NCI-H187 treated with DMSO at 0.1 percent for 48 hours (cell line): Measurements from ENCODE around the gene ARL15.

Experiments
- DNase-seq: peaks from one replicate; lab custom pipeline; 2025; lab: John Stamatoyannopoulos, UW

ARL15 gene

DNA sequence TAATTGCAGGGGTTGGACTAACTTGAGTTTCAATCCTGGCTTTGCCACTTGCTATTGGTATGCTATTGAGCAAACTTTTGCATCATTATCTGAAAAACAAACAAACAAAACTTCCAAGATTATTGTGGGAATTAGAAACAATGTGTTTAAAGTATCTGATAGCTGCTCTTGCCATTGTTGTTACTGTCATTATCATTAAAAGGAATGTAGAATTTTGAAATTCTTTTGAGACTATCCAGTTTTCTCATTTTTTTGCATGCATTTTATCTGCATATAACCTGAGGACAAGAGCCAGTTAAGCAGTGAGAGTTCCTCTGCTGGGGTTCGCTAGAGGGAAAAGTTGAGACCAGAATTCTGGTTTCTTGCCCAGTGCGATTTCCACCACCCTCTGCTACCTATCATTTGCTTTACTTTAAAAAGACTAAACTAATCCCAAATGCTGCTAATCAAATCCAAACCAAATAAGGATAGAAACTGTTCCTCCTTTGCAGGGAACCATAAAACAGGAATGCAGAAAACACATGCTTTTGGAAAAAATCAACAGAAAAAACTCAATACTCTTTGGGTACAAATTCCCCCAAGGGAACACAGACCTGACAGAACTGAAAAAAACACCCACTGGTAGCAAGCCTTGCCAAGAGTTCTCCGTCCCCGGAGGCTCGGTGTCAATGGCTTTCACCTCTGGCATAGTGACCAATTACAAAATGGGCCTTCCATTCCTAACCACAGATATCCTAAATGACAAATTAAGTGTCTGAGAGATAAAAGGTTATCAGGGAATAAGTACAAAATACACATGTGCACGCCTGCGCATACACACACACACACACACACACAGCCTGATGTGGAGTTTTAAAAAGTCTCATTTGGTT is 373.7 kb downstream of the ARL15 start:
- DNase-seq: no peak

DNA sequence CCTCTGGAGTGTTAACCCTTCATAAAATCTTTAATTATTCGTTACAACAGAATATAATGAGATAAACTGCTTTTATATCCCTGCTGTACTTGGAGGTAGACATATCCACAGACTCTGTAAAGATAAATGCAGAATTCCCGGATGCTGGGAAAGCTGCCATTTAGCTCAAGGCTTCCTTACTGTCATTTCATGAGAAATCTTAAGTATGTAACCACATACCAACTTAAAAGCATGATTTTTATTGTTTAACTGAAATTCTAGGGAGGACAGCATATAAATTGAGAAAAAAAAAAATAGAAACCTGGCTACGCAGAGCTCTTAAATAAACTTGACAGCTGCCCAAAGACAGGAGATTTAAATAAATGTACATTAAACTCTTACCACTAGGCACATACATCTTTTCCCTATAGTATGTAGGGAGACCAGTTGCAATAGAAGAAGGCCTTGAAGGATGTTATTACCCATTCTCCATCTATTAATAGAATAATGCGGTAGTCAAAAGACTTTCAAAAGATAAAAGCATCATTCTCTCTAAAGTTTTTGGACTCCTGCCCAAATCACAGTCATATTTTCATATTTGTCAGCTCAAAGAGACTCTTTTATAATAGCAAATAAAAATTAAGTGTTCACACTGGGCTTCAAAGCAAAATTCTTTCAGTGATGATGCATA is 376.1 kb downstream of the ARL15 start:
- no peak for DNase-seq

DNA sequence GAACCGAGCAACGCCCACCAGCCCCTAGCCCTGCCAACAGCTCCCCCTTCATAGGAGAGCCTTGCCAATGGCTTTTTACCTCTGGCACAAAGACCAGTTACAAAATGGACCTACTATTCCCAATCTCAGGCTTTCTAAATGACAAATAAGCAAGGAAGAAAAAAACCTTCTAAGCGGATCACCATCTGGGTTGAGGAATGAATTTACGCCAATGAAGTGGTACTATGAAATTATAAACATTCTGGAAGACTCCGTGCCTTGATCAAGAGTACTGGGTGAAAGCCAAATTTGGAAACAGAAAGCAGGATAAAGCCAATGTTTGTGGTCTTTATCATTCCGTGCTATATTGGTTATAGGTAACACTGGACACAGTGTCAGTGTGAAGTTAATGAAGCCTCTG is 378.0 kb downstream of the ARL15 start:
- no peak for DNase-seq

DNA sequence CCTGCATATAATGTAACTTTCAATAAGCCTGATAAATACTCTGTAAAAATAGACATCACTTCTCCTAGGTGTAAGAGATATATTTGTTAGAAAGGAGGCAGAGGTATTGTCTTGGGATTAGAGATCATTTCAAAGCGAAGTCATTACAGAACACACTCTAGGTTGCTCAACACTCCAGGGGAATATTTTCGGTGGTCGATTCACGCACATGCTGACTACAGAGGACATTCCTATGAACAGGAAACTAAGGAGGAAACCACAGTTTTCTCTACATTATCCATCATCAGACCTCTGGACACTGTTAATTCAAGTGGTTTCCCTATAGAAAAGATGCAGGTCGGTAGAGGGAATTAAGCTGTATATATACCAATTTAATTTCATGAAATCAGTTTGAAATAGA is 379.9 kb downstream of the ARL15 start:
- DNase-seq: no peak

DNA sequence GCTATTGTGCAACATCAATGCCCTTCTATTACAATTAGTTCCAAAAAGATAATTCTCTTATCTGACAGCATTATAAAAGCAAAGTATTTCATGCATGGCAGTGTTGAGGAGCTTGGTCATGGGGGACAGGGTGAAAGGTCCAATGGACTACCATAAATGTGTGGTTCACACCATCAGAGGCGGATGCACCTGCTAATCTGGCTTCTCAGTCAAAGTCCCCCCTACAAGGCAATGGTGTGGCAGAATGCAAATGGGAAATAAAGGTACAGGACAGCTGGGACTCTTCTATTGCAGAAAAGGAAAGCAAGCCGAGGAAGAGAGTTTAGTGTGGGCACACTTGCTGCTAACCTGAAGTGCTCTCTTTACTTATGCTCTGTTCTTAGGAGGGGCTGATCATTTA is 380.8 kb downstream of the ARL15 start:
- no peak for DNase-seq

DNA sequence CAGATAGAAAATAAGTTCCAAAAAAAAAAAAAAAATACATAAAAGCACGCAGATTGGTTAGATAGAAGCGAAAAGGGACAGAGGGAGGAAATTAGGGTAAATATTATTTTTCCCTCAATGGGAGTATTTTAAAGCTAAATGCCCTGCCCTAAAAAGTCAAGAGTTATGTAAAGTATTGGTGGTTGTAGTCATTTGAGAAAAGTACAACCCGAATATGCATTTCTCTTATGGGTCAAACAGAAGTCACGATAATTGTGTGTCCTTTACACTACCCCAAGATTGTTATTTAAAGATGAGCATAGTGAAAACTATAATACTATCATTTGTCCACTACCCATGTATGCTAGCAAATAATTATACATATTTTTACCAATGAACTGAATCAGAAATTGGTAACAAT is 381.2 kb downstream of the ARL15 start:
- no peak for DNase-seq

DNA sequence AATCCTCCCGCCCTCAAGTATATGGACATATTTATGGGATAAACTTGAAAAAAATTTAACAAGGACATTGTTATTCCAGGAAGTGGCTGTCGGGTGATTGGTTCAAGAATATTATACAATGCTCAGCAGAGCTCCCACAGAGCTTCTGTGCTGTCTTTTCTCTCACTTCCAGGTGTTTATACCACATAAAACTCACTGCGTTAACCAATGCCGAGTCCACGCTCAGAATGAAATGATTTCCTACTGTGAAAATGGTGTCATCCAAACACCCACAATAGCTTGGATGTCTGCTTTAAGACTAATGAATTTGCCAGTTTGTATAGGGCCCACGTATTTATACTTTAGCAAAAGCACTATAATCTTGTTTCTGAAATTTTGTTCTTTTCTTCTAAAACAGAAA is 381.7 kb downstream of the ARL15 start:
- no peak for DNase-seq

DNA sequence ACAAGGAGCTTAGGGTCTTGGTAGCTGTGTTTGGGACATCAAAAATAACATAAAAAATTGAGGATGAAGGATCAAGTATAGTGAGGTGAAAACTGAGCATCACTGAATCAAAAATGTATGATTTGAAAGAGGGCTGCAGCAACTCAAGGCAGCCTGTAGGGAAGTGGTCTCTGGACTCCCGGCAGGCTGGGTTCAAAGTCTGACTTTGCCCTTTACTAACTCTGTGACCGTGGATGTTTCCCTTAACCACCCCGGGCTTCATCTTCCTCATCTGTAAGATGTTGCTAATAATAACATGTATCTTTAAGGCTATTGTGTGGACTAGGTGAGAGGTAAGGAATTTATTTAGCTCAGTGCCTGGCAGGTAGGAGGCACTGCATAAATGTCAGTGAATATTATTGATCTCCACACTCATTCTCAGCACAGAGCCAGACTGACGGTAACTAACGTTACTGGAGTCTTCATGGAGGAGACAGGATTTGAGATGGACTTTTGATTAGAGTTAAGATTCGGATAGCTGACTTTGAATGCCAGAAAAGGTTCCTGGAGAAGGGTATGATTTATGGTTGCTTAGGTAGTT is 382.6 kb downstream of the ARL15 start:
- no peak for DNase-seq

DNA sequence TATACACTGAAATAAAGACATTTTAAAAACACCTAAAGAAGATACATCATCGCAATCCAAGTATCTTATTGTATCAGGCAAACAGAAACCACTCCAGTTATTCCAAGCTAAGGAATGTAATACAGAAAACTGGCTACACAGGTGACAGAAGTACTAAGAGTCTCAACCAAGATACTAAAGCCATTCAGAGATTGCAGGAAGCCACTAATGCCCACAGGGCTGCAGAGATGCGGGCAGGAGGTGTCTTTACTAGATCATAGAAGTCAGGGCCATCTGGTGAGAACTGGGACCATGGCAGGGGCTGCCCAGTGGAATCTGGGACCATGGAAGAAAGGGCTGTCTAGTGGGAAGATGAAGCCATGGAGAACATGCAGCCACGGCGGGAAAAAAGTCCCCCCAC is 384.3 kb downstream of the ARL15 start:
- DNase-seq: no peak

DNA sequence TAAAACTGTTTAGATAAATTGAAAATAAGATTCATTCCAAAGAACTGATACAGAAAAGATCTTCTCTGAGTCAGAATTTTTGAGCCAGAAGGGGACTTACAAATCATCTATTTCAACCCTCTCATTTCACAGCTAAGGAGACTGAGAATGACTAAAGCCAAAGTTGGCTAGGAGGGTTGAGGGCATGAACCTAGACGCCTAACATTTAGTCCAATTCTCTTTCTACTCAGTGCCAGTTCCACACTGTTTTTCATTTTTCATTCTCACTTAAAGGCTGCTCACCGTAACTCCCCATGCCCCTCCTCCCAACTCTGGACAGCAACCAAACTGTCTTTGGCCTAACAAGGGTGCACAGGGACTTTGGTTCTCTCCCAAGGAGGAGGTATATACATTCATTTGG is 386.0 kb downstream of the ARL15 start:
- DNase-seq: no peak

DNA sequence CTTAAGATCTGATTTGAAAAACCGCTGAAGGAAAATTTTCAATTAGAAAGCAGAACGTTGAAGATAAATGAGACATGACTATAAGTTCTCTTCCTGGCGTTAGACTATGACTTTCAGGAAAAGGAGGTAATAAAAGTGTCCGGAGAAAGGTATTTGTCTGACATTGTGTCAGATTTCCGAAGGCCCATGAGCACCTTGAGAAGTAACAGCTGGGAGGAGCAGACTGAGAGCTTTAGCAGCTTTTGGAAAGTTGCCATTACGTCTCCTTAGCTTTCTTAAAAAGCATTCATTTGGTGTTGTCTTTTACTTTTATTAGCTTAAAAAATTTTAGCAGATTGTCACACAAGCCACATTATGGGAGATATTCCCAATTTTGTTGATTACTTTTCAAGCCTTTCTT is 386.4 kb downstream of the ARL15 start:
- DNase-seq: no peak

DNA sequence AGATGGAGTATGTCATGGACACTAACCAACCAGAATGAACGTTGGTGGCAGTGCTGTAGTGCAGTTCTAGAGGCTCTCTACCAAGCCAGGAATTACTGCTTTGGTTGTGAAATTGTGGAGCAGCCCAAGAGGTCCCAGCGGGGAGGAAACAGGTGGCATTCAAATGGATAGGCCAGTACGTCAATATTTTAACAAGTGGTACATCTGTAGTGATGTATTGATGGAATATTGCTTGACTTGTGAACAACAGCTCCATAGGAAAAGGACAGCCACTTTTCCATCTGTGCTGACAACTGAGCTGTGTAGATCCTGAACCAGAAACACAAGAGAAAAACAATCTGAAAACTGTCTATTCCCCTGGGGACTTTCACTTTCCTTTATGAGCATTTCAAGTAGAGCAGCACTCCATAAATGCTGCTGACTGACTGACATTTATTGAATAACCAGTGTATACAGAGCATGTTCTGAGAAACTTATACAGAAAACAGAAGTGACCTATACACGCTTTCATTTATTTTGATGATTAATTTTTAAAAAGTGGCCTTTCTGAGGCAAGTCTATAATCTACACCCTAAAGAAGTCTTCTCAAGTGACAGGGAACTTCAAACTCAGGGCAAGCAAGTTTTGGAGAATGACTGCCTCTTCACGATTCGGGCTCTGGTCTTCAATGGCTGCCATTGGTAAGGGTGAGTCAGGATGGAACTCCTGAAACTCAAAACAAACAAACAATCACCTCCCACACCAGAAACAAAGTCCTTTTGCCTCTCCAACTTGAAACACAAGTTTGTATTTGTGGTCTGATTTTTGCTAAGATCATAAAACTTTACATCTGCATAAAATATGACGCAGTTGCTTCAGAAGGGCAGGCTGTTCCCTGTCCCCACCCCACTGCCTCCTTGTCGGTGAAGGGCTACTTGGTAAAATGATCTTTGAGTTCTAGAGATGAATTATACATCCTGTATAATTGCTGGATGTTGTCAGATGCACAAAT is 387.6 kb downstream of the ARL15 start:
- DNase-seq: peak; percentile 73

DNA sequence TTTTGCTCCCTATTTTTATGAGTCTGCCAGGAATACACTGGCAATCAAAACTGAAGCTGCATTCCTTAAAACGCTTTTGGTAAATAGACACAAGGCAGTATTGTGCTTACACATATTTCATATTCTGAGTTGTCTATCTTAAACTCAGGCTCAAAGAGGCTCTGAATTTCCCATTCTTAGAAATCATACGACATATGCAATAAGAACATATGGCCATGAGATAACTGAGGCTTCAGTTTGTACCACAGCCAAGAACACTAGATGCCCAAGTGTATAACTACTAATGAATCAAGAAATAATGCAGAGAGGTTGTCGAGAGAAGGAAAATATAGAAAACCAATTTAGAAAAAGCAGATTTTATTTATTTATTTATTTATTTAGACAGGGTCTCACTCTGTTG is 392.5 kb downstream of the ARL15 start:
- DNase-seq: no peak

DNA sequence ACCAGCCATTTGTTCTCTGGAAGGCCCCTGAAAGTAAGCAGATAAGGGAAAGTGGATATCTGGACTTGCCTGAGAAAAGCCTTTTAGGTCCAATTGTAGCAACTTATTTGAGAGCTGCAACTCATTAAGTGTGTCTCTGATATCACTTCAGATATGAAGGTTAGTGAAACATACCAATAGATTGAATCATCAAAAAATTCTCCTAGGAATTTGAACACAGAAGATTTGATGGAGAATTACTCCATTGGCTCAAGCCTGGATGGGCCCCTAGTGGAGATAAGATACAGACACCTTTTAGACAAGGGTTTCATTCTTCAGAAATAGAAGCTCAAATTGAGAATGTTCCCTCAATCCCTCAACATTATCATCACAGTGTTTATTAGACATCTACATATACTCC is 393.3 kb downstream of the ARL15 start:
- DNase-seq: no peak

DNA sequence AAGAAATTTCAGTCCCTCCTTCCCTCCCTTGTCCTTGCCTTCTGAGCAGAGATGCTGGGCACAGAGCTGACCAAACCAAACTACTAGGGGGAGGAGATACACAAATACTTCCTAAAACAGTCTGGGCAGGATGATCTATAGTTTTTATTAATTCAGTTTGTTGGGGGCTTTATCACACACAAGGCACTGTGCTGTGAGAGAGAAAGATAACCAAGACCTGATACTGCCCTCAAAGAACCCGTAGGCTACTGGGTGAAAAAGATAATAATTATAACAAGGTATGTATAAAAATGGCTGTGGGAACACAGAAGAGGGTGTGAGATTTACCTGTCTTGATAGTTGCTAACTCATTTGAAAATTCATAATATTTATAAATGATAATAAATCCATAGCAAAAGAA is 395.3 kb downstream of the ARL15 start:
- no peak for DNase-seq

DNA sequence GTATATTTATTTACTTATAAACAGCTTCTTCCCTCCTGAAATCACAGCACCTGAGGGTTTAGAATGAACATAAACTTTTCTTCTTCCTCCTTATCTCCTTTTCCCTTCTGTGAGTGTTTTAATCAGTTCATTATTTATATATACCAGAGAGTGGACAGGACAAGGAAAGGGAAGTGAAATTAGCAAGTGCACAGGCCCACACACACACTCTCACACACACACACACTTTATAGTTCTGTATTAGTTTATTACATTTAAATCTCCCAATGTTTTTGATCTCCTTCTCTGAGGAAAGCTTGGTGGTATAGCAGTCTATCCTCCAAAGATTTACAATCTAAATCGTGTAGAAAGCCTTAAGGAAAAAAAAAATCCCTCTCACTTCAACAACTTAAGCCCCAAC is 396.4 kb downstream of the ARL15 start:
- no peak for DNase-seq

DNA sequence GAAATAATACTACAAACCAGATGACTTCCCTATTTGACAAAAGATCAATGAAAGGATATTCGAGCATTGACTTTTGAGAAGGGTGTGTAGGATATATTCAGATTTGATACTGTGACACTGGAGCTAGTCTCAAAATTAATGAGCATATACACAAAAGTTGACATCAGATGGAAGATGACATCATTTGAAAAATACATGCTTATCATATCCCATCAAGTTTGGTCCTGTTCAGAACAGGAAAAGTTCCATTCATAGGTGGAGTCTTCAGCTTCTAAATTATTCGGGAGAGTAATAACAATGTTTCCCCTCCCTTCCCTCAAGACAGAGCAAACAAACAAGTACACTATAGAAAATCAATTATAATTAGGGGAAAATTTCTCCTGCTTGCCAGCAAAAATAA is 401.6 kb downstream of the ARL15 start:
- no peak for DNase-seq

DNA sequence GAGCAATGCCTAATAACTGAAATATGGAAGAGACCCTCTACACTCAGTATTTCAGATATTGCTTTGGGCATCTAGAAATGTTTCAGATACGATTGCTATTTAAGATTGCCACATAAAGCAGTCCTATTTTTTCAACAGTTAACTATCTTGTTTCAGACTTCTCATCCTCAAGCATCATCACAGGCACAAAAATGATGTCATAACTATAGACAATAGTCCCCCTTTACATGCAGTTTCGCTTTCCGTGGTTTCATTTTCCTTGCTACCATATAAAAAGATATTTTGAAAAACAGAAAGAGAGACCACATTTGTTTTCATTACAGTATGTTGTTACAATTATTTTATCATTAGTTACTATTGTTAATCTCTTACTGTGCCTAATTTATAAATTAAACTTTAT is 402.5 kb downstream of the ARL15 start:
- no peak for DNase-seq

DNA sequence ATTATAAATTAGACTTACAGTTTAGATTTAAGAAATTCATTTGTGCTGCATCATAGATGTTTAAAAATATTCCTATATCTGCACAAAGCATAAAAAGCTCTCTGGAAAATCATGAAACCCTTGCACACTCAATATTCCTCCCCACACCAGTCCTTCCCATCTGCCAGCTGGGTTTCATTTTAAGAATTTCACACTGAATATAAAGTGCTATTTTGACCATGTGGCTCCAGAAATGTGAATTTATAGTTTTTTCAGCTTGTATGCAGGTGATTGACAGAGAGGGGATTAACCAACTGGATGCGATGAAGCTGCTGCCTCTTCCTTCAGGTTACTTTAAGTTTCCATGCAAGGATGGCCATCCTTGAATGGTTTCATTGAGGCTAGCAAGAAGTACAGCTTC is 403.6 kb downstream of the ARL15 start:
- DNase-seq: no peak

DNA sequence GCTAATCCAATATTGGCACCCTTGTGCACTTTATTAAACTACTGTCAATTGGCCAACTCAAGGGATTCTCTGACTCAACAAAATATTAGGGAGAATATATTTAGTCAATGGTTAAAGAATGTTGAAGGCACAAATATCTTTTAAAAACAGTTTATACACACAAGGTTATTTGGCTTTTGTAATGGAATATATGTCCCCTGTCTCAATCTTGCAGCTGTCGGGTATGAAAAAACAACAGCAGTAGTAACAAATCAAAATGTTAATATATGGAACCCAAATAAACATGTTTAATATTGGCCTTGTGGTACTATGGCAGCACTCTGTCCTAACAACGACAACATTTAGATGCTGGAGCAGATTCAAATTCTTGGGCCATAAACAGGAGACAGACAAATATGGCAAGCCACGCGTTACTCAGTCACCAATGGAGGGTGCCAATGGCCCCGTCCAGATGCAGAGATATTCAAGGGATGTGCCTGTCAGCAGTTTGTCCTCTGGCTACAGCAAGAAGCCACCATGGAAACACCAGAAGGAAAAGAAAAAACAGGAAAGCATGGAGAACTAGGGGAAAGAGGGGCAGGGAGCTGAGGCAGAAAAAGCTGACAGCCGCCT is 408.0 kb downstream of the ARL15 start:
- DNase-seq: no peak

DNA sequence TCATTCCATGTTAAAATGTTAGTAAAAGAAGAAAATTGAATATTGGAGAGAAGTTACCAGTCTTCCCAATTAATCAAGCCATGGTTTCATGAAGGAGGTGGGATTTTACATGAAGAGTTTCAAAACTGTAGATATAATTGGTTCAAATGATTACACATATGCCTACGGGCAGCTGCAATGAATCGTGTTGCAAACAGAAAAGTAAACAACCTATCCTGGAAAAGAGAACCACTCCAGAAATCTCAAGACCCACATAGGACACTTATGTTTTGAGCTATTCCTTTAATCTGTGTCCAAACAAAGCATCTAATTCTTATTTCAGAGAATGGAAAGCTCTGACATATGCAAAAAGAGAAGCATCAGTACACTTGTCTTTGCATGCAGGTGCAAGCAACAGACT is 409.7 kb downstream of the ARL15 start:
- peak; percentile 90 for DNase-seq
